HL-60 (cell line): ENCODE measurements around the gene C16orf46.
"Not testable (repeated sequence)": the region's sequence is repeated elsewhere in the genome, so short reads cannot be mapped to it uniquely, and the experiment has no call there.

Source experiments
- DNase-seq, 2 experiments: peaks; one replicate each; pipeline ENCODE4 v3.0.0-alpha.2; 2010 to 2020; ENCODE audit warnings: low read depth in 1 of 2, low spot score in 1 of 2
- H3K27ac ChIP-seq: fragments of 250-450 bp; sonication (Bioruptor Pico); replicated peaks from 2 replicates; pipeline ENCODE4 v1.5.1; 2020; ENCODE audit warnings: mild to moderate bottlenecking, moderate library complexity
- H3K27me3 ChIP-seq: fragments of 250-450 bp; sonication (Bioruptor Pico); 2 replicates; pipeline ENCODE4 v1.5.1; 2021; ENCODE audit warnings: mild to moderate bottlenecking, moderate library complexity; ENCODE audit not compliant: insufficient read depth, poor library complexity, severe bottlenecking
- H3K4me3 ChIP-seq: replicated peaks from 2 replicates; pipeline ENCODE4 v1.5.1; 2011; ENCODE audit warnings: mild to moderate bottlenecking, control low read depth, low read length; ENCODE audit not compliant: insufficient read depth
- CTCF ChIP-seq: IDR thresholded peaks from one replicate; pipeline ENCODE4 v1.5.1; 2011; ENCODE audit warnings: low read length, control low read depth, inconsistent platforms; ENCODE audit not compliant: insufficient read depth
- GABPA ChIP-seq: IDR thresholded peaks from 2 replicates; pipeline ENCODE4 v1.6.1; 2012; ENCODE audit warnings: low read depth
- POLR2AphosphoS5 ChIP-seq: IDR thresholded peaks from 2 replicates; pipeline ENCODE4 v1.6.1; 2012; ENCODE audit warnings: low read depth
- REST ChIP-seq: IDR thresholded peaks from 2 replicates; pipeline ENCODE4 v1.6.1; 2012; ENCODE audit warnings: low read depth; ENCODE audit not compliant: insufficient replicate concordance
- SPI1 ChIP-seq: IDR thresholded peaks from 2 replicates; pipeline ENCODE4 v1.6.1; 2012; ENCODE audit warnings: low read depth, mild to moderate bottlenecking, borderline replicate concordance

The C16orf46 gene

GRCh38 chr16:81117436-81117835 is 40.4 kb upstream of the C16orf46 start:
- Histone ChIP-seq H3K27ac (no peak overlapping the region), H3K4me3 (no peak overlapping the region), H3K27me3 (no peaks in the 10 kb centered on the region)
- no peak for DNase-seq
- TF ChIP-seq CTCF (no peak), REST (no peak)

- no peak overlapping the region for H3K4me3 ChIP-seq
- H3K27me3 ChIP-seq, result no peaks in the 10 kb centered on the region
- no peak overlapping the region for H3K27ac ChIP-seq
- DNase-seq, result no peak
- TF ChIP-seq POLR2AphosphoS5 (no peak), REST (no peak), SPI1 (no peak), GABPA (no peak), CTCF (no peak)
Observed at GRCh38 chr16:81116285-81116684, 39.2 kb upstream of the C16orf46 start.

- TF ChIP-seq CTCF, result no peak
- TF ChIP-seq SPI1, result no peak
- TF ChIP-seq REST, result no peak
- TF ChIP-seq GABPA, result no peak
- no peak for TF ChIP-seq POLR2AphosphoS5
Observed at GRCh38 chr16:81112453-81112852, 35.4 kb upstream of the C16orf46 start.

GRCh38 chr16:81109274-81109673 is 32.2 kb upstream of the C16orf46 start:
- H3K4me3 ChIP-seq, H3K27ac ChIP-seq, H3K27me3 ChIP-seq, DNase-seq: not testable (repeated sequence)

More at GRCh38 chr16:81112453-81112852, 35.4 kb upstream of the C16orf46 start:
- DNase-seq, result no peak
- Histone ChIP-seq H3K27ac (no peak overlapping the region), H3K27me3 (no peaks in the 10 kb centered on the region), H3K4me3 (no peak overlapping the region)
